ENCODE measurements around the gene DLGAP1.

DLGAP1 gene

GRCh38 chr18:4096486-4096885 lies 358.6 kb downstream of the DLGAP1 start:
- DNase-seq (ENCODE audit: low spot score): no peak
- TF ChIP-seq, protein P1, sequence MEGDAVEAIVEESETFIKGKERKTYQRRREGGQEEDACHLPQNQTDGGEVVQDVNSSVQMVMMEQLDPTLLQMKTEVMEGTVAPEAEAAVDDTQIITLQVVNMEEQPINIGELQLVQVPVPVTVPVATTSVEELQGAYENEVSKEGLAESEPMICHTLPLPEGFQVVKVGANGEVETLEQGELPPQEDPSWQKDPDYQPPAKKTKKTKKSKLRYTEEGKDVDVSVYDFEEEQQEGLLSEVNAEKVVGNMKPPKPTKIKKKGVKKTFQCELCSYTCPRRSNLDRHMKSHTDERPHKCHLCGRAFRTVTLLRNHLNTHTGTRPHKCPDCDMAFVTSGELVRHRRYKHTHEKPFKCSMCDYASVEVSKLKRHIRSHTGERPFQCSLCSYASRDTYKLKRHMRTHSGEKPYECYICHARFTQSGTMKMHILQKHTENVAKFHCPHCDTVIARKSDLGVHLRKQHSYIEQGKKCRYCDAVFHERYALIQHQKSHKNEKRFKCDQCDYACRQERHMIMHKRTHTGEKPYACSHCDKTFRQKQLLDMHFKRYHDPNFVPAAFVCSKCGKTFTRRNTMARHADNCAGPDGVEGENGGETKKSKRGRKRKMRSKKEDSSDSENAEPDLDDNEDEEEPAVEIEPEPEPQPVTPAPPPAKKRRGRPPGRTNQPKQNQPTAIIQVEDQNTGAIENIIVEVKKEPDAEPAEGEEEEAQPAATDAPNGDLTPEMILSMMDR (IDR thresholded peaks at IDR 0.05; ENCODE audit: borderline replicate concordance, control extremely low read depth, extremely low read depth, insufficient read depth, missing control alignments): no peak
- in situ Hi-C loops (cut with MboI; ENCODE audit: low sequenced_read_pairs, unreplicated experiment): no loop called here

GRCh38 chr18:4093676-4094075 lies 361.4 kb downstream of the DLGAP1 start:
- DNase-seq (ENCODE audit: low spot score): no peak
- TF ChIP-seq, protein P1 (IDR thresholded peaks at IDR 0.05; ENCODE audit: borderline replicate concordance, control extremely low read depth, extremely low read depth, insufficient read depth, missing control alignments): no peak
- in situ Hi-C loops (cut with MboI; ENCODE audit: low sequenced_read_pairs, unreplicated experiment): no loop called here

GRCh38 chr18:4084382-4084900 lies 370.7 kb downstream of the DLGAP1 start:
- in situ Hi-C loops (cut with MboI; ENCODE audit: low sequenced_read_pairs, unreplicated experiment): no loop called here
- TF ChIP-seq, protein P1 (IDR thresholded peaks at IDR 0.05; ENCODE audit: borderline replicate concordance, control extremely low read depth, extremely low read depth, insufficient read depth, missing control alignments): no peak
- no peak for DNase-seq (ENCODE audit: low spot score)

DNA sequence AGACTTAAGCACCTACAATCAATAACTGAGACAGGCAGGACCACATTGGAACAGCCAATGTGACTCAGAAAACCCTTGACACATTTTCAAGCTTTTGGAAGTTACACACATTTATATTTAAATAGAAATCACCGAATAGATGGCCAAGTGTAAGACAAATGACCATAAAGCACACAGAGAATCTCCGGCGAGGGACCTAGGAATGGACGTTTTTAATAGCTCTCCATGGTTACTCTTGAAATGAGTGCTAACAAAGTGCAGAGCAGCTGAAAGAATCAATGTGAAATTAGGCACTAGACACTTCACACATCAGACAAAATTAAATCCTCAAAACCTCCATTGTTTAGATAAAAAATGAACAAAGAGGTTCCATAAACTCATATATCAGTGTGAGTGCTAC lies 376.9 kb downstream of the DLGAP1 start:
- in situ Hi-C loops (cut with MboI; ENCODE audit: low sequenced_read_pairs, unreplicated experiment): no loop called here
- TF ChIP-seq, protein P1 (IDR thresholded peaks at IDR 0.05; ENCODE audit: borderline replicate concordance, control extremely low read depth, extremely low read depth, insufficient read depth, missing control alignments): no peak
- DNase-seq (ENCODE audit: low spot score): no peak

- TF ChIP-seq, protein P1 (IDR thresholded peaks at IDR 0.05; ENCODE audit: borderline replicate concordance, control extremely low read depth, extremely low read depth, insufficient read depth, missing control alignments): no peak
- DNase-seq (ENCODE audit: low spot score): no peak
- in situ Hi-C loops (cut with MboI; ENCODE audit: low sequenced_read_pairs, unreplicated experiment): no loop called here
These were observed 377.4 kb downstream of the DLGAP1 start for GRCh38 chr18:4077721-4078120.

DNA sequence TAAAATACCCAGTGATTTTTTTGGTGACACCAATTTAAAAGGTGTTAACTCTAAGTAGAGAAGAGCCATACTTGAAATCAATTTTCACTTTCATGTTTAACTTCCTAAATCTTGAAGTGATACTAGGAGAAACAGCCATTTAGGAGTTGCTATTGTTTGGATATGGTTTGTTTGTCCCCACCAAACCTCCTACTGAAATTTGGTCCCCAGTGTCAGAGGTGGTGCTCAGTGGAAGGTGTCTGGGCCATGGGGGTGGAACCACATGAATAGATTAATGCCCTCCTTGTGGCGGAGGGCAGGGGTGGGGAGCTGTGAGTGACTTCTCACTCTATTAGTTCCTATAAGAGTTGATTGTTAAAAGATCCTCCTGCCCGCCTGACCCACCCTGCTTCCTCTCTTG lies 377.9 kb downstream of the DLGAP1 start:
- TF ChIP-seq, protein P1 (IDR thresholded peaks at IDR 0.05; ENCODE audit: borderline replicate concordance, control extremely low read depth, extremely low read depth, insufficient read depth, missing control alignments): no peak
- in situ Hi-C loops (cut with MboI; ENCODE audit: low sequenced_read_pairs, unreplicated experiment): no loop called here
- DNase-seq (ENCODE audit: low spot score): no peak

DNA sequence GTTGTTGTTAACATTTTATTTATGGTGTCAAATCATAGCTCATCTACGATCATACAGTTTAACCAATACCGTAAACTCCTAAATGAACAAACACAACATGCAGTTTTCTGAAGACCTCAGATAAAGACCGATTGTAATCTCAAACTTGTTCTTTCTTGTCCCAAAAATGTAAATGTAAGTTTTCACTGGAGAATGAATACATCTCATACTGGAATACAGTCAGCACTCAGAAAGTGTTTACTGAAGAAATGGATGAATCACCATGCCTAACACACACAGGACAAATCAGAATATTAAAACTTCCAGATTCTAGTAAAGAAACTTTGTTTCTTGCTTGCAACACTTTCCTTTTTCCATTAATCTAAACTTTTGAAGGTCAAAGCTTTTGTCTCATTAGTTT lies 380.5 kb downstream of the DLGAP1 start:
- no peak for DNase-seq (ENCODE audit: low spot score)

More for the DNA sequence above, 380.5 kb downstream of the DLGAP1 start:
- TF ChIP-seq, protein P1 (IDR thresholded peaks at IDR 0.05; ENCODE audit: borderline replicate concordance, control extremely low read depth, extremely low read depth, insufficient read depth, missing control alignments): no peak
- in situ Hi-C loops (cut with MboI; ENCODE audit: low sequenced_read_pairs, unreplicated experiment): no loop called here
